ENCODE results near the gene CUL2.

GRCh38 chr10:34967335-34967880 is 122.7 kb downstream of the CUL2 start:
- TF ChIP-seq CTCF (conservative IDR thresholded peaks at IDR 0.05 in 1 of 2, IDR thresholded peaks at IDR 0.05 in 1 of 2; ENCODE audit: extremely low read depth in 1 of 2, insufficient read depth in 1 of 2, low read depth in 1 of 2, low read length in 2 of 2) = no peak
- no peak for TF ChIP-seq EZH2 (IDR thresholded peaks at IDR 0.05; ENCODE audit: borderline replicate concordance, low read length)

Data from mammary epithelial cell (primary cell).